Pancreas (tissue), 10 donors: ENCODE data around the gene AUTS2. TPM values are rescaled to one million over a fixed set of nuclear protein-coding genes. Genes with fewer than 3 reads are reported as not detected.

Source experiments
- ATAC-seq, 4 donors: fragments of 200-7000 bp; cut with Tn5 transposase; one replicate each; pipeline versions ENCODE4 v1.8.0 to v1.9.1; 2020; ENCODE audit warnings: mild to moderate bottlenecking in 4 of 4, moderate library complexity in 4 of 4
- DNase-seq, 6 donors: peaks; one replicate each; pipeline ENCODE4 v3.0.0-alpha.2; 2020
- FAIRE-seq: peaks from 2 replicates; lab custom pipeline; 2012; peaks lifted over from hg19 to GRCh38; lab: Jason Lieb, UNC
- H3K27ac ChIP-seq, 4 donors: fragments of 200-600 bp; sonication (generic); 1 replicate in 3 of 4; 2 replicates in 1 of 4; pipeline versions ENCODE4 v1.5.0 to v1.8.0; 2020
- H3K27me3 ChIP-seq, 4 donors: fragments of 200-600 bp; one replicate each; pipeline ENCODE4 v1.8.0; 2021
- H3K36me3 ChIP-seq, 3 donors: fragments of 200-600 bp; sonication (generic) in 1 of 3; one replicate each; pipeline versions ENCODE4 v1.5.0 to v1.8.0; 2020 to 2021
- H3K4me1 ChIP-seq, 3 donors: fragments of 200-600 bp; one replicate each; pipeline ENCODE4 v1.8.0; 2021
- H3K4me3 ChIP-seq, 4 donors: fragments of 200-600 bp; sonication (generic) in 2 of 4; one replicate each; pipeline versions ENCODE4 v1.5.0 to v1.8.0; 2020 to 2021
- H3K9me3 ChIP-seq, 4 donors: fragments of 200-600 bp; one replicate each; pipeline ENCODE4 v1.8.0; 2021
- WGBS, 2 donors: extraction: QIAGEN DNeasy Blood & Tissue Kit; methylation state at CpG; one replicate each; pipeline ENCODE4 v1.1.7; 2013; 5-methylcytosine and 5-hydroxymethylcytosine counted together
- intact Hi-C, 3 donors: fragments of 100-400 bp; cut with DNase I; formaldehyde crosslinking; loops; one replicate each; pipeline versions ENCODE4 v1.11.1 to v1.14.2; 2022
- polyA plus RNA-seq, 2 donors: library from polyadenylated mRNA; stranded (reverse); fragments of 200-250 nt; gene quantifications; one replicate each; pipeline ENCODE4 v1.2.3, GENCODE V29; 2013
- total RNA-seq, 6 donors: library from RNA; stranded (reverse); fragmentation: NEBNext Ultra II Directional in 4 of 6; extraction: Animal tissue kit (Norgen Biotek cat#: 25700) in 4 of 6; gene quantifications; one replicate each; pipeline versions ENCODE4 v1.2.1 to v1.2.4, GENCODE V29; 2021 to 2023
- TF ChIP-seq, protein P1 (sequence below), 4 donors: fragments of 200-600 bp; sonication (generic) in 3 of 4; IDR thresholded peaks; one replicate each; pipeline versions ENCODE4 v1.5.0 to v1.8.0; 2021; ENCODE audit warnings: antibody characterized with exemption in 4 of 4
- donor health status: healthy with polysubstance abuse.
- donor health status: DM: no; HTN: no; CAD: no; lungs with moderate emphysema.
- donor health status: DM: no; HTN: no; CAD: no.
- donor health status: control.
- donor health status: control.
- donor health status: Bipolar disorder and iron deficiency.
- donor health status: DM: yes; HTN: yes; CAD: no.
- donor health status: DM: no; HTN: no; CAD: no.
- donor health status: DM: no; HTN: no; CAD: no.
- donor health status: DM: yes; HTN: yes; CAD: no.

The AUTS2 gene
- total and polyA plus RNA-seq, 8 donors, result 5.8 to 16.8 (median 9.9) TPM

DNA sequence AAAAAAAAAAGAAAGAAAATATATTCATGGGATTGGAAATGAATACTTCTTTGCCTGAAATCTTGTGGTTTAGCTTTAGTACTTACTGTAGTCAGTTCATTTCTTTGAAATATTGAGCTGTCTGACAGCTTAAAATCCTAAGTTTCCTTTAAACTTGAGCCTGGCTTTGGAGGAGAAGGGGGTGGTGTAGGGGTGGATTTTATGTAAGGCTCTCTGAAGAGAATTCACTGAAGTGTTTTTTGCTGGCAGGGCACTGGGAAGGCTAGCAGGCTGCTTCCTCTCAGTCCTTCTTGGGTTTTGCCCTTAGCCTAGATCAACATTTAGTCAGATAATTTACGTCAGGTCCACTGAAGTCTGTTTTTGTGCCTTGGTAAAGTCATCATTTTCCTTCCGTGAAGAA is 516.5 kb downstream of the AUTS2 start:
- ATAC-seq (no peak), DNase-seq (no peak), FAIRE-seq (no peak)
- no peaks in the 10 kb centered on the region for H3K9me3 ChIP-seq
- TF ChIP-seq, protein P1, sequence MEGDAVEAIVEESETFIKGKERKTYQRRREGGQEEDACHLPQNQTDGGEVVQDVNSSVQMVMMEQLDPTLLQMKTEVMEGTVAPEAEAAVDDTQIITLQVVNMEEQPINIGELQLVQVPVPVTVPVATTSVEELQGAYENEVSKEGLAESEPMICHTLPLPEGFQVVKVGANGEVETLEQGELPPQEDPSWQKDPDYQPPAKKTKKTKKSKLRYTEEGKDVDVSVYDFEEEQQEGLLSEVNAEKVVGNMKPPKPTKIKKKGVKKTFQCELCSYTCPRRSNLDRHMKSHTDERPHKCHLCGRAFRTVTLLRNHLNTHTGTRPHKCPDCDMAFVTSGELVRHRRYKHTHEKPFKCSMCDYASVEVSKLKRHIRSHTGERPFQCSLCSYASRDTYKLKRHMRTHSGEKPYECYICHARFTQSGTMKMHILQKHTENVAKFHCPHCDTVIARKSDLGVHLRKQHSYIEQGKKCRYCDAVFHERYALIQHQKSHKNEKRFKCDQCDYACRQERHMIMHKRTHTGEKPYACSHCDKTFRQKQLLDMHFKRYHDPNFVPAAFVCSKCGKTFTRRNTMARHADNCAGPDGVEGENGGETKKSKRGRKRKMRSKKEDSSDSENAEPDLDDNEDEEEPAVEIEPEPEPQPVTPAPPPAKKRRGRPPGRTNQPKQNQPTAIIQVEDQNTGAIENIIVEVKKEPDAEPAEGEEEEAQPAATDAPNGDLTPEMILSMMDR (IDR thresholded peaks at IDR 0.05), result no peak
- H3K4me1 ChIP-seq, result no peaks in the 10 kb centered on the region
- WGBS, 2 donors, result 68 to 73% methylated on average over 2 of the region's 2 CpGs
- no peak overlapping the region for H3K4me3 ChIP-seq
- H3K27me3 ChIP-seq, result no peaks in the 10 kb centered on the region
- no peaks in the 10 kb centered on the region for H3K36me3 ChIP-seq
- intact Hi-C loops, result no loop called here
- no peak overlapping the region for H3K27ac ChIP-seq

DNA sequence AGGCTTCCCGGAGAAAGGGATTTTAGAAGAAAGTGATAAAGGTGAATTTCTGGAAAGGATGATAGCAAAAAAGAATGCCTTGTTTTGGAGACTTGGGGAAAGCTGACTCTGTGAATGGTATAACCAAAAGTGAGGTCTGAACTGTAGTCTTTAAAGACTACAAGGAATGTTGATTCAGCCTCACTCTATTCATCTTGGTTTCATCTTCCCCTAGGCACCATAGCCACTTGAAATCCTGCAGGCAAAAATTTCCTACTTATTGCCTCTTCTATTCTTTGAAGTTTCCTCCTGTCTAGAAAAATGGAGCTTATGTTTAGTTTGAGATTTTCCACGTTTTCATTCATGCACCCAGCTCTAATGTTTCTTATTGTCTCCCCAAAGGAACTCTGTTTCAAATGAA is 518.0 kb downstream of the AUTS2 start:
- no peak for ATAC-seq
- H3K4me1 ChIP-seq, result no peaks in the 10 kb centered on the region
- H3K9me3 ChIP-seq, result no peaks in the 10 kb centered on the region
- intact Hi-C loops, result no loop called here
- H3K27ac ChIP-seq, result no peak overlapping the region
- WGBS, 2 donors, result 57 to 60% methylated on average over 2 of the region's 2 CpGs
- no peaks in the 10 kb centered on the region for H3K36me3 ChIP-seq
- no peak overlapping the region for H3K4me3 ChIP-seq
- no peaks in the 10 kb centered on the region for H3K27me3 ChIP-seq
- TF ChIP-seq, protein P1 (IDR thresholded peaks at IDR 0.05), result no peak
- DNase-seq, result no peak
- no peak for FAIRE-seq

DNA sequence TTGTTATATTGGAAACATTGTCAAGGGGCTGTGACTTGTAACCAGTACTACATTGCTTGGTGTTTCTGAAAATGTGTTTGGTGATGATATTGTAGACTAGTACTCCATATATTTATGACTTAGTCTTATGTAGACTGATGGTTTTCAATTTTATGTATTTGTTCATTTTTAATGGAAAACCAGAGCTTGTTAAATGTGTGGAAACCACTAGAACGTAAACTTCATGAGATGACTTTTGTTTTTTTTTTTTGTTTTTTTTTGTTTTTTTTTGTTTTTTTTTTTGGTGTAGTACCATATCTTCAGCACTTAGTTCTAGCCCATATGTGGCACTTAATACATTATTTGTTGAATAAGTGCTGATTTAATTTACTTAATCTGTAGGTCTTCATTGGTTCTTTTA is 518.6 kb downstream of the AUTS2 start:
- Histone ChIP-seq H3K27ac (no peak overlapping the region), H3K9me3 (no peaks in the 10 kb centered on the region), H3K4me3 (no peak overlapping the region), H3K27me3 (no peaks in the 10 kb centered on the region), H3K36me3 (no peaks in the 10 kb centered on the region), H3K4me1 (no peaks in the 10 kb centered on the region)
- FAIRE-seq (no peak), DNase-seq (no peak), ATAC-seq (no peak)
- WGBS, 2 donors, result 46 to 79% methylated on average over 1 of the region's 1 CpG
- TF ChIP-seq, protein P1 (IDR thresholded peaks at IDR 0.05), result no peak
- intact Hi-C loops, result no loop called here

DNA sequence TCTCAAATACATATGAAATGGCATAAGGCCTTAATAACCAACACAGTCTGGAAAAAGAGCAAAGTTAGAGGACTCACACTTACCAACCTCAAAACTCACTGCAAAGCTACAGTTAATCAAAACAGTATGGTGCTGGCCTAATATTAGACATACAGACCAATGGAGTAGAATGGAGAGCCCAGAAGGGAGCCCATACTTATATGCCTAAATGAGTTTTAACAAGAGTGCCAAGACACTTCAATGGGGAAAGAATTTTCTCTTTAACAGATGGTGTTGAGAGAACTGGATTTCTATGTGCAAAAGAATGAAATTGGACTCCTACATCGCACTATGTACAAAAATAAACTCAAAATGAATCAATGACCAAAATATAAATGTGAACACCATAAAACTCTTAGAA is 522.6 kb downstream of the AUTS2 start:
- FAIRE-seq (no peak), DNase-seq (no peak), ATAC-seq (no peak)
- Histone ChIP-seq H3K36me3 (no peaks in the 10 kb centered on the region), H3K27ac (no peak overlapping the region), H3K27me3 (no peaks in the 10 kb centered on the region), H3K4me1 (no peaks in the 10 kb centered on the region), H3K4me3 (no peak overlapping the region), H3K9me3 (no peaks in the 10 kb centered on the region)
- 87 to 94% methylated on average over 1 of the region's 1 CpG for WGBS, 2 donors
- intact Hi-C loops, result no loop called here
- TF ChIP-seq, protein P1 (IDR thresholded peaks at IDR 0.05), result no peak

DNA sequence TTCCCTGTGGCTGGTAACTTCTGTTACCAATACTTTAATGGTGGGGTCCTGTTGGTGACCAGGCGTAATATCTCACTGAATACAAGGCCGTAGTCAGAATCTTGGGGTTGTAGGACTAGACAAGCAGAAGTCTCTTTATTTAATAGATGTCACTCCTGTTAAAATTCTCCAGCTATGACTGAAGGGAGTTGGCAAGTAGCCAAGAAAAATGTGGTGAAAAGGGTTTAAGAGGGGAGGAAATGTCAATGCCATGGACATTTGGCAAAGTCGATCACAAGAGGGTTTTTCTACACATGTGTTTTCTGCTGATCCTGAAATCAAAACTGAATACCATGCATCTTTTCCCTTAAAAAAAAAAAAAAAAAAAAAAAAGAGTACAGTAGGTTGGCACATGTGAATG is 533.5 kb downstream of the AUTS2 start:
- DNase-seq, result no peak
- intact Hi-C loops, result no loop called here
- 68 to 83% methylated on average over 3 of the region's 3 CpGs for WGBS, 2 donors

More for the DNA sequence above, 533.5 kb downstream of the AUTS2 start:
- no peaks in the 10 kb centered on the region for H3K9me3 ChIP-seq
- no peak overlapping the region for H3K4me3 ChIP-seq
- FAIRE-seq, result no peak
- no peak for ATAC-seq
- H3K36me3 ChIP-seq, result no peaks in the 10 kb centered on the region
- H3K27me3 ChIP-seq, result no peaks in the 10 kb centered on the region
- H3K27ac ChIP-seq, result no peak overlapping the region
- TF ChIP-seq, protein P1 (IDR thresholded peaks at IDR 0.05), result no peak
- H3K4me1 ChIP-seq, result no peaks in the 10 kb centered on the region
